GM19438 (cell line): ENCODE results near the gene LRRC36.
"Not testable (repeated sequence)": the region's sequence is repeated elsewhere in the genome, so short reads cannot be mapped to it uniquely, and the experiment has no call there.

Experiments
- ATAC-seq: cut with Tn5 transposase; IDR thresholded peaks from one replicate; pipeline ENCODE4 v1.9.1; 2021; ENCODE audit warnings: low read depth; ENCODE audit not compliant: unreplicated experiment

The LRRC36 gene

DNA sequence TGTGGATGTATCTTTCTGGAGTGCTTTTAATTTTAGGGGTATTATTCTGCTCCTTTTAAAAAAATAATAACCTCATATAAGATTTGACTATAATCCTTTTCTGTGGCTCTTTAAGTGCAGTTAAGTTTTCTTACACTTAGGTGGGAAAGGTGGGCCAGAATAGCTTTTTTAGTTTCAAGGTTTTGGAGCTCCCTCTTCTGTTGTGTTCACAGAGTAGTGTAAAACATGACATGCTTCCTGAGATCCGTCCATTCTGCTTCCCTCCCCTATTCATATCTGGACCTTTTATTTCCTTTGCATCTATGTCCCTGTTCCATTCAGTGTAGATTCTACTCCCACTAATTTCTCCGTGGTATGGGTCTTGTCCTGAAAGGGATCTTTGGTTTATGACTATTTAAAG lies 12.8 kb downstream of the LRRC36 start:
- no peak for ATAC-seq

DNA sequence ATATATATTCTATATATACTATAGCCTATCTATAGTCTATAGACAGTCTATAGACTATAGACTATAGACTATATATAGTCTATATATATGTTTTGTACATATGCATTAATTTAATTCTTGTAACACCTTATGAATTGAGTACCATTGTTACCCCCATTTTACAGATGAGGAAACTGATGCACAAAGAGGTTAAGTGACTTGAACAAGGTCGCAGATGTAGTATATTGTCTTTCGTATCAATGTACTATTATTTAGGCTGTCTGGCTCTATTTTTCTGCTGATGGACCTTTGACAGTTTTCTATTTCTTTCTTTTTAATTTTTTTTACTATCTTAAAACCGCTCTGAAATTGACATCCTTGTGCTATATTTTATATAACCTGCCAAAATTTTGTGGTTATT lies 14.6 kb downstream of the LRRC36 start:
- ATAC-seq, result no peak

DNA sequence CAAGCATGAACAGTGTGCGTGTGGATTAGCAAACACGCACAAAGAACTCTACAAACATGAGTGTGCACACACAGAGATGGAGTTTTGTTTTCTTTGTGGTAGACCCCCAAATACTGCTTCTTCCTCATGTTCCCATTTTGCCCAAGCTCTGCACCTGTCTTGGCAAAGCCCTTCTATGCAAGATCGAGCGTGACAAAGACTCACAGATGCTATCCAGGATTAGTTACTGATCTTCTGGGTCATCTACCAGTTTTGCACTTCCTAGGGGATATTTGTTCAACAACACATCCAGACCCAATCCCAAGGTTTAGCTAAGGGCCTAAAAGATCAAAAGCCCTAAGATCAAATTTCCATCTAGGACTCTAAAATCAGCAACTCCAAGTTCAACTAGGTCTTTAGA lies 16.0 kb downstream of the LRRC36 start:
- ATAC-seq, result no peak

DNA sequence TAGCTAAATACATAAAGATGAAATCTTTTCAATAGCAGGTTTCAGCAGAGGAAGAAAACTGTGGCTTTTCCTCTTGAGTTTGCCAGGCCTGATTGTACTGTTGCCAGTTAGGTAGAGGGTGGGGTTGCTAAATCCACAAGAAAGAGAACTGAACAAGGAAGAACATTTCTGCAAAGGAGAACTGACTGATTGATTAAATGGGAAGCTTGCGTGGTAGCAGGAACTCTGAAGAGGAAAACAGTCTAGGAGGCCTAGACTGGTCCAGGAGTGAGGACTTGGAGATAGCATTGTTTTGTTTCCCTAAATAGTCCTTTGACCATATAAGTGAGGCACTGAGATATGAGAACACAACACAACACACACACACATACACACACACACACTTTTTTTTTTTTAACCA lies 18.8 kb downstream of the LRRC36 start:
- no peak for ATAC-seq

DNA sequence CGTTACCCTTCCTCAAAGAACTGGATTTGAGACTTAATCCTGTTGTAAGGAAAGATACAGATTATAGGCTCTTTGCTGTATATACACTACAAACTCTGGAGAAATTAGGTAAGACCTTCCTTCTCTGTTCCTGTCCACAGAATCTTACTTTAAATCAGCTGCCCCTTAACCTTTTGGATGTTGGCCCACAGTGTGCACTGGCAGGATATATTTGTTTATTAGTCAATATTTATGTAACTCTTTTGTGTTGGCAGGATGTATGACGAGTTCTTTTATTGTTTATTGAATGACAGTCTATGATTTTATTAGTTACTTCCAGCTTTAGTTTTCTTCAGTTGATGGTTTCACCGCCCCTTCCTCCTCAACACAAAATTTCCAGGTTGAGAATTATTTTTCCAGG lies 19.7 kb downstream of the LRRC36 start:
- ATAC-seq, result no peak

DNA sequence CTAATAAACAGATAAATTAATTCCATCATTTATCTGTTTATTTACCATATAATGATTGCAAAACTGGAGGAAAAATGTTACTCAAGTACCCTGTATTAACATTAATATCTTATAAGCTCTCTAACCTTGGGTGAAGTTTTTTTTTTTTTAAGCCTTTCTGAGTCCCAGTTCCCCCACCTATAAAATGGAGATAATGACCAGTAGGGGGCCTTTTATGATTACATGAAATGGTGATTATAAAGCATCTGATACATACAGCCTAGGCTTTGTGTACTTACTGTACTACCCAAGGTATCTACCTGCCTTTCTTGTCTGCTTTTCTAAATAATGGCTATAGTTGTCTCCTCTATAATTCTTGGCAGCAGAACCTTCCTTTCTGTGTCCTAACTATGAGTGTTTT lies 22.6 kb downstream of the LRRC36 start:
- ATAC-seq, result no peak

DNA sequence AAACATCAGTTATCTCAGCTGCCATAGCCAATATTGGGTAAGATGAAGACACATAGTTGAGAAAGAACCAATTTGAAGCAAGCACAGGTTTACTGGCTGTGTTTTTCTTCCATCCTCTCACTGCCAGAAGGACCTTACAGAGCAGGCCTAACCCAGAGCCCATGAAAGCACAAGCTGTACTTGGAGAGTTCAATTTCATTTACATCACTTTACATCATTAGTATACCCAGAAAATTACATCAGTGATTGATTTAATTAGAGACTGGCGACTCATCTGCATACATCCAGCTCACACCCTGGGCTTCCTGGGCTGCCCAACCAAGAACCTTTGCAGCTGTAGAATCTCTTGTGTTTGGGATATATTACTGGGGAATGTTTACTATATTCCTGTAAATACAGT lies 23.7 kb downstream of the LRRC36 start:
- no peak for ATAC-seq

DNA sequence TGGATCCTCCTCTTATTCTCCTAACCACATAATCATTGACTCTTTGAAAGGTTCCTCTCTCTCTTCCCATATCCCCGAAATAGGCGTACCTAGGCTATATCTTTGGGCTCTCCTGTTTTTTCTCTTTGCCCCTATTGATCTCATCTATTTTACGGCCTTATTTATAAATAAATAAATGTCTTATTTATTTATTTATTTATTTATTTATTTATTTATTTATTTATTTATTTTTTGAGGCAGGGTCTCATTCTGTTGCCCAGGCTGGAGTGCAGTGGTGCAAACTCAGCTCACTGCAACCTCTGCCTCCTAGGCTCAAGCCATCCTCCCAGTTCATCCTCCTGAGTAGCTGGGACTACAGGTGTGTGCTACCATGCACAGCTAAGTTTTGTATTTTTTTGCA lies 25.8 kb downstream of the LRRC36 start:
- ATAC-seq, result not testable (repeated sequence)

DNA sequence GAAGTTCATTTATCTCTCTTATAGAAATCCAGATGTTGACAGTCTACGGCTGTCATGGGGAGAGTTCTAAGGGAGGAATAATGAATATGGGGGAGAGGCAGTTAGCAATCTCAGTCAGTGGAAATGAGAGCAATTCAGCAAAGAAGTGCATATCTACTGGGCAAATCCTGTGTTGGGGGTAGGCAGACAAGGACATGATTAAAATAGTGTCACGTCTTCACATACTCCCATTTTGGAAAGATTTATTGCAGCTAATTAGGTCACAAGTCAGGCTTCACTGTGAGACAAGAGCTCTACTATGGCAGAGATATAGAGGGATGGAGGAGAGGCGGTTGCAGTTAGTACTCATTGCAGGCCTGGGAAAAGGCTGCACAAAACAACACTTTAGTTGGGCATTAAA lies 29.8 kb downstream of the LRRC36 start:
- ATAC-seq, result no peak

DNA sequence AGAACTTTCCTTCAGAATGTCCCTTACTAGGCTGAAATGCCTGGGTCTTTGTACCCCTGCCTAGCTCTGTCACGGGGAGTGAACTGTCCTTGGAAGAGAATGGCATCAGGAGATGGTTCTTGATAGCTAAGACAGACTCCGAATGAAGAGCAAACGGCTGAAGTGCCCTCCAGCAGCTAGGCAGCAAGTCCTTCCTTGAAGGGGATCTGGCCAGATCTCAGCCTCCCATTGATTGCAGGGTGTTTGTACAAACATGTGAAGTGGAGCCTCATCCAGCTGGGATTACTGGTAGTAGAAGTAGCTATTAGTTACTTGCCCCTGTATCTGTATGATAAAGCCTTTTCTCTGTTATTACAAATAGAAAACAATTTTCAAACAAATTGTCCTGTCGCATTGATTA lies 30.9 kb downstream of the LRRC36 start:
- ATAC-seq, result no peak

DNA sequence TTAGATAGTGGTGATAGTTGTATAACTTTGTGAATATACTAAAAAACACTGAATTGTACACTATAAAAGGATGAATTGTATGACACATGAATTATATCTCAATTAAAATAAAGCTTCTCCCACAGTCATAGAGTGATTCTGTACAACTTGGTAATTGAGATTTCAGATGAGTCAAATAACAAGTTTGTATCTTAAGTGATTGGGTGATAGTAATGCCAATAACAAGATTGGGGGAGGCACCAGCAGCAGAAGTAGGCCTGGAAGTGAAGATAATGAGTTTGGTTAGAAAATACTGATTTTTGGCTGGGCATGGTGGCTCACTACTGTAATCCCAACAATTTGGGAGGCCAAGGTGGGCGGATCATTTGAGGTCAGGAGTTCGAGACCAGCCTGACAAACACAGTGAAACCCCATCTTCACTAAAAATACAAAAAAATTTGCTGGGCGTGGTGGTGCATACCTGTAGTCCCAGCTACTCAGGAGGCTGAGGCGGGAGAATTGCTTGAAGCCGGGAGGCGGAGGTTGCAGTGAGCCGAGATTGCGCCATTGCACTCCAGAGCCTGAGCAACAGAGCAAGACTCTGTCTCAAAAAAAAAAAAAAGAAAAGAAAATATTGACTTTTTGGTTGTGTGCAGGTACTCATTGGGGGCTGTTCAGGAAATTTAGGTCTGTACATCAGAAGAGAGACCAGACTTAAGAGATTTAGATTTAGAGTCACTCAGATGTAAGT lies 33.1 kb downstream of the LRRC36 start:
- not testable (repeated sequence) for ATAC-seq

DNA sequence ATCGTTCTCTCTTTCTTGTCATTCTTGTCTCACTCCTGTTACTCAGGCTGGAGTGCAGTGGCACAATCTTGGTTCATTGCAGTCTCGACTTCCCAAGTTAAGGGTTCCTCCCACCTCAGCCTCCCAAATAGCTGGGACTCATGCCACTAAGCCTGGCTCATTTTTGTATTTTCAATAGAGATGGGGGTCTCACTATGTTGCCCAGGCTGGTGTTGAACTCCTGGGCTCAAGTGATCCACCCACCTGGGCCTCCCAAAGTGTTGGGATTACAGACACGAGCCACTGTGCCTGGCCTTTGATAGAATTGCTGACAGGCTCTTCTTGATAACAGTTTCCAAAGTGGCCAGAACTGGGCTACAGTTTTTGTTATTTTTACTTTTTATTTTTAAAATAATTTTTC lies 34.4 kb downstream of the LRRC36 start:
- ATAC-seq, result no peak

DNA sequence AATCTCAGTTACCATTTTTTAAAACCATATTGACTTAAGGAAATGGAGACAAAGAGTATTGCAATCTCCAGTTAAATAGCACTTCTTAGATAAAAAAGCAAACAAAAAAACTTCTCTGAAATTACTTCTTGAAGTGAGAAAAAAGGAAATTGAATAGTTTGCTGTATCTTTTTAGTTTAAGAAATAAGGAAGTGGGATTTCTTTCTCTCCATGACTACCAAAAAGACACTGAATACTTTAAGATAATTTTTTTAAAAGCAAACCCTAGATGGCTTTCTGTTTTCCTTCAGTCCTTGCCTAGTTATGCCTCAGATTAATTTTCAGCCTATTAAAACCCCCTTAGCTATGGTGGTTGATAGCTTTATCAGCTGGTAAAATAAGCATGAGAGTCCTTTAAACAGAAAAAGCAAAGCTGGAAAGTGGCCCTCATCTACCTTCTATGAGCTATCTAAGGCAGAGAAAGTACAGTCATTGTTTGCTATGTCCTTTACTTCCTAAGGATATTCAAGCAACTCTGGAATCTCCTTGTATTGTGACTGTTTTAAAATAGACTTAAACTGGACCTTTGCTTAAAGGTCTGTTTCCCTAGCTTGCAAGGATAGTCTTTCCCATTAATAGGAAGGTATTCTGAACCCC lies 38.1 kb downstream of the LRRC36 start:
- ATAC-seq, result no peak

DNA sequence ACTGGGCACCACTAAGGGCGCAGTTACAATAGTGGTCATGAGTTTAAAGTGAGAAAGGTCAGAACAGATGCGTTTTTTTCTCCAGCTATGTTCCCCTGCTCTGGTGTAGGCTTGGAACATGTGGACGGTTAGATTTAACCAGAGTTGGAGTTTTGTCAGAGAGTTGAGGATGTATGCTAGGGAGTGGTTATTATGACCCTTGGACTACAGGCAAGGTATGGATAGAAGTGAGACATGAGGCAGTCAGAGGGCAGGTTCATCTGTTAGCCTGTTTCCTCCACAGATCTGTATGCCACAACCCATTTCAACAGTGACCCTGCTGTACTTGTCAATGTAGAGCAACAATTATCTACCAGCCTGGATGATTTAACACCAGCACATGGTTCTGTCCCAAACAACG lies 44.0 kb downstream of the LRRC36 start:
- no peak for ATAC-seq

DNA sequence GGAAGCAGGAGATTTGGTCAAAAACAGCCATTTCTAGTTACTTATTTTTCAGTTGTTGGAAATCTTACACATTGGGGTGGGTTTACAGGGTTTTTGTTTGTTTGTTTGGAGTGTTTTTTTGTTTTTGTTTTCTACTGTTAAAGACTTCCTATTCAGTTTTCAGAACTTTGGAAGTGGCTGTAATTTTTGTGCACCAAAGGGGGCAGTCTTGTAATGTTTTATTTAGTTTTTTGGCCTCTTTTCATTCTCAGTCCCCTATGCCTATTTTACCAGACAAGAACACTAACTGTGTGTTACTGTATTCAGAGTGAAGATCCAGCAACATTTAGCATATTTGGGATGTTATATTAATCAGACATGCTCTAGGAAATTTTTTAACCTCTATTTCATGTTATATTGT lies 46.0 kb downstream of the LRRC36 start:
- ATAC-seq, result no peak

DNA sequence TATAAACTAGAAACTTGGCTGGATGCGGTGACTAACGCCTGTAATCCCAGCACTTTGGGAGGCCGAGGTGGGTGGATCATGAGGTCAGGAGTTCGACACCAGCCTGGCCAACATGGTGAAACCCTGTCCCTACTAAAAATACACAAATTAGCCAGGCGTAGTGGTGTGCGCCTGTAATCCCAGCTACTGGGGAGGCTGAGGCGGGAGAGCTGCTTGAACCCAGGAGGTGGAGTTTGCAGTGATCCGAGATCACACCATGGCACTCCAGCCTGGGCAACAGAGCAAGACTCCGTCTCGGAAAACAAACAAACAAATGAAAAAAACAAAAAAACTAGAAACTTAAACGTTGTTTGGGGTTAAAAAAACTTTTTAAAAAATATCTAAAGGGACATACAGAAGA lies 49.4 kb downstream of the LRRC36 start:
- not testable (repeated sequence) for ATAC-seq

DNA sequence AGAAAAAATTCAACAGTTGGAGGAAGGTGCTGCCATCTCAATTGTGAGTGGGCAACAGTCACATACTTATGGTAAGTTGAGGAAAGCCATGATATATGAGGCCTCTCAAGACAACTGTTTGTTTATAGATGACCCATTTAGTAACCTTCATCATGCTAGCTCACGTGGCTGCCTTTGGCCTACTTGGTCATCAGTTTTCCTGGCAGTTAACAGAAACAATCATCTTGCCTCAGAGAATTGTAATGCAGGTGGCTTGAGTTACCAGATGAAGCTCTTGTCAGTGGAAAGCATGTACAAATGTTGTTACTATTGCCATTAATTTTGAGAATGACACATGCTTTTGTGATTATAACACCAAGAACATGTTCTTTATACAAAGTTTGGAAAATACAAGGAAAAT lies 52.0 kb downstream of the LRRC36 start:
- ATAC-seq, result no peak

DNA sequence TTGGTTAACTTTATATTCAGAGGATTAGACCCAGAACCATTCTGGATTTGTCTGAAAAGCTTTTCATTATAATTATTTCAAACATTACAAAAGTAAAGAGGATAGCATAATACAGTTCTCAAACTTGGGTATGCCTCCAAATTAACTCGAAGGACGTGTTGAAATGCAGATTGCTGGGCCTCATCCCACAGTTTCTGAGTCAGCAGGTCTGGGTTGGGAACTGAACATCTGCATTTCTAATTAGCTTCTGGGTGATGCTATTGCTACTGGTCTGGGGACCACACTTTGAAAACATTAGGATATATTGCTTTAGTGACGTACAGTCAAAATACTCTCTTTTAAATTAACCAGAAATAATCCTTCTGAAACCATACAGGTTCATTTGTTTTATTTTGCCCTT lies 56.7 kb downstream of the LRRC36 start:
- ATAC-seq, result no peak

DNA sequence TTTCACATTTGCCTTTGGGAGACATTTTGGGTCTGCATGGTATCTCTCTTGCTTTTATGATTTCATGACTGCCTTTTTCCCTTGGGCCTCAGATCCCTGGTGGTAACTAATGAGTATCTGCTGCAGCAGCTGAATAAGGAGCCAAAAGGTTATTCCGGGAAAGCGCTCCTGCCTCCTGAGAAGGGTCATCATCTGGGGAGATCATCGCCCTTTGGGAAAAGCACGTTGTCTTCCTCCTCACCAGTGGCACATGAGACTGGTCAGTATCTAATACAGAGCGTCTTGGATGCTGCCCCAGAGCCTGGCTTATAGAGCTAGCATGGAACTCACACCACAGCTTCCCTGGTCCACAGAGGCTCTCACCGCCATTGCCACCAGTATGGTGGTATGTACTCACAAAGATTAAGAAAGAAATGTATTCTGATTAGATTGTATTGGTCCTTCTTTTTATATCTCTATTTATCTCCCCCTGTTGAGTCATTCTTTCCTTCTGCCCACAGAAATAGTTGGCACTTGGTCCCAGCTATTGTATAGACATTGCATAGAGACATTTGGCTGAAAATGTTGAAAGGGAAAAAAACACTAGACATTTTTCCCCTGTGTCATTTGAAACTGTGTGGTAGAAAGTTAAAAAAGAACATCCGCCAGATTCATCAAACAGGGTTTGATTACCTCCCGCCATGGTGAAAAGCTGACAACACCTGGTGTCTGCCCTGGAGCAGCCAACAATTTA lies 58.3 kb downstream of the LRRC36 start:
- no peak for ATAC-seq

DNA sequence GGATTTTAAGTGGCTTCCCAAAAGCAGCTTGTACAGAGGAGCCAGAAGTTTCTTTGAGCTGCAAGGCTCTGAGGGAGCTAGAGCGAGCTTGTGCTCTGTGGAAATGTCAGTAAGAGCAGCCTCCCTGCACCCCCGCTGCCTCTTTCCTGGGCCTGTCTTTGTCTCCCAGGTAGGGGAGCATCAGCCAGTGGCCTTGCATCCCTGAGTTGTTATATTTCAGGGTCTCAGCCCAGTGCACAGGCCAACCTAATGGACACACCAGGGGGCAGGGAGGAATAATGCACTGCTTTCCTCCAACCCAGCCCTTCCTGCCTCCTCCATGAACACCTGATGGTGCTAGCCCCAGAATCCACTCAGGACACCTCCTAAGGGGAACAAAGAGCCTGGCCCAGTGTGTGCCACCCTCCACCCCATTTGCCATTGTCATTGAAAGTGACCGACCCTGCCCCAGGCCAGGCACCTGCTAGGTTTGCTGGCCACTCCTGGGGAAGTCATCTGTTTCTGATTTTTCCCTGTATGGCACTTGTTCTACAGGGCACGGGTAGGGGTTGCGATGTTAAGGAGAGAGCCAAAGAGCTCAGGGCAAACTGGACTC lies 60.3 kb downstream of the LRRC36 start:
- ATAC-seq, result no peak

DNA sequence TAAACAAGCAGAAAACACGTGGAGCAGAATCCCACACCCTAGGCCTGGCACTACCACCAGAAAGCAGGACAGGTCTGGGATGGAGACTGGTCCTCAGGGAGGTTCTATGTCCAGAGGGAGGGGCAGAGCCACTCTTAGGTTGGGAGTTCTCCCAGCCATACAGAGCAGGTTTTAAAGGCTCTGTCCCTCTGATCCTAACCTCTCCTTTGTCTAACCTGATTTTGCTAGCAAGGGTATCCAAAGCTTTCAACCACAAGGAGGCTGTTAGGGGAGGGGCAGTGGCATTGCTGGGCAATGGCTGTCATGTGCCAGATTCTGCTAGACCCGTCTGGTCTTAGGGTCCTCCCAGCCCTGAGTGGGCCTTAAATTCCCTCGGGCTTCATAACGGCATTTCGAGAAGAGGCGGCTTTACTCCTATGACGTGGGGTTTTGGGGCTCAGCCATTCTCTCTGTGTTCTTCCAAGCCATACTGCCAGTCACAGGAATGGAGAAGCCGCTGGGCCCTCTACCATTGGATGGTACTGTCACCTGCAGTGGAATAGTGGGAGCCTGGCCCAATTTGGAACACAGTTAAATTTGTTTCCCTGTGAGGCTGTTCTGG lies 61.0 kb downstream of the LRRC36 start:
- no peak for ATAC-seq
